Astrocyte of the cerebellum (primary cell): Measurements from ENCODE around the gene TMEM135.

Source experiments
- DNase-seq: peaks from one replicate; pipeline ENCODE4 v3.0.0-alpha.2; 2011; ENCODE audit warnings: low read depth
- H3K4me3 ChIP-seq: 2 replicates; pipeline ENCODE4 v1.5.1; 2011; ENCODE audit warnings: mild to moderate bottlenecking, low read depth, low read length, moderate library complexity
- in situ Hi-C: cut with HindIII; loops from 2 replicates; pipeline ENCODE4 v1.10.0; 2017; ENCODE audit warnings: low sequenced_read_pairs
- TF ChIP-seq, protein P1 (sequence below): IDR thresholded peaks from 2 replicates; pipeline ENCODE4 v1.5.1; 2012; ENCODE audit warnings: low read length, low read depth, moderate library complexity, mild to moderate bottlenecking; ENCODE audit errors: missing control alignments

The TMEM135 gene

DNA sequence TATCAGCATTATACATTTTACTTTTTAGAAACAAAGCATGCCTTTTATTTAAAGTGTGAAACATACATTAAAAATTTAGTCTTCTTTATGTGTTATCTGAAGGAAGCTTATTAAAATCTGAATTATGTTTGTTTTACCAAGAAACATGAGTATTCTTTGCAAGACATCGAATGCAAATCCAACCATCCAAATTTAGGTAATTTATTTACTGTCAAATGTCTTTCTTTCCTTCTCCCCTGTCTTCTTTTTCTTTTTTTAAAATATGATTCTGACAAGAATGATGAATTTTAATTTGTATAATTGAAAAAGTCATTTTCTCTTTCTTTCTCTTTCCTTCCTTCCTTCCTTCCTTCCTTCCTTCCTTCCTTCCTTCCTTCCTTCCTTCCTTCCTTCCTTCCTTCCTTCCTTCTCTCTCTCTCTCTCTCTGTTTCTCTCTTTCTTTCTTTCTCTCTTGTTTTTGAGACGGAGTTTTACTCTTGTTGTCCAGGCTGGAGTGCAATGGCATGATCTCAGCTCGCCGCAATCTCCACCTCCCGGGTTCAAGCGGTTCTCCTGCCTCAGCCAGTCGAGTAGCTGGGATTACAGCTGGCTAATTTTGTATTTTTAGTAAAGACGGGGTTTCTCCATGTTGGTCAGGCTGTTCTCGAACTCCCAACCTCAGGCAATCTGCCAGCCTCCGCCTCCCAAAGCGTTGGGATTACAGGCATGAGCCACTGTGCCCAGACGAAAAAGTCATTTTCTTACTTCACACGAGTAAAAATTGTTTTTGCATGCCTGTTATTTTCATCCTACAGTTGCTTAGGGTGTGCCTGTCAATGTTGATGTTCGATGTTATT lies 157.5 kb downstream of the TMEM135 start:
- DNase-seq: no peak
- H3K4me3 ChIP-seq: no peak overlapping the region
- in situ Hi-C loops: no loop called here
- TF ChIP-seq, protein P1, sequence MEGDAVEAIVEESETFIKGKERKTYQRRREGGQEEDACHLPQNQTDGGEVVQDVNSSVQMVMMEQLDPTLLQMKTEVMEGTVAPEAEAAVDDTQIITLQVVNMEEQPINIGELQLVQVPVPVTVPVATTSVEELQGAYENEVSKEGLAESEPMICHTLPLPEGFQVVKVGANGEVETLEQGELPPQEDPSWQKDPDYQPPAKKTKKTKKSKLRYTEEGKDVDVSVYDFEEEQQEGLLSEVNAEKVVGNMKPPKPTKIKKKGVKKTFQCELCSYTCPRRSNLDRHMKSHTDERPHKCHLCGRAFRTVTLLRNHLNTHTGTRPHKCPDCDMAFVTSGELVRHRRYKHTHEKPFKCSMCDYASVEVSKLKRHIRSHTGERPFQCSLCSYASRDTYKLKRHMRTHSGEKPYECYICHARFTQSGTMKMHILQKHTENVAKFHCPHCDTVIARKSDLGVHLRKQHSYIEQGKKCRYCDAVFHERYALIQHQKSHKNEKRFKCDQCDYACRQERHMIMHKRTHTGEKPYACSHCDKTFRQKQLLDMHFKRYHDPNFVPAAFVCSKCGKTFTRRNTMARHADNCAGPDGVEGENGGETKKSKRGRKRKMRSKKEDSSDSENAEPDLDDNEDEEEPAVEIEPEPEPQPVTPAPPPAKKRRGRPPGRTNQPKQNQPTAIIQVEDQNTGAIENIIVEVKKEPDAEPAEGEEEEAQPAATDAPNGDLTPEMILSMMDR: no peak

DNA sequence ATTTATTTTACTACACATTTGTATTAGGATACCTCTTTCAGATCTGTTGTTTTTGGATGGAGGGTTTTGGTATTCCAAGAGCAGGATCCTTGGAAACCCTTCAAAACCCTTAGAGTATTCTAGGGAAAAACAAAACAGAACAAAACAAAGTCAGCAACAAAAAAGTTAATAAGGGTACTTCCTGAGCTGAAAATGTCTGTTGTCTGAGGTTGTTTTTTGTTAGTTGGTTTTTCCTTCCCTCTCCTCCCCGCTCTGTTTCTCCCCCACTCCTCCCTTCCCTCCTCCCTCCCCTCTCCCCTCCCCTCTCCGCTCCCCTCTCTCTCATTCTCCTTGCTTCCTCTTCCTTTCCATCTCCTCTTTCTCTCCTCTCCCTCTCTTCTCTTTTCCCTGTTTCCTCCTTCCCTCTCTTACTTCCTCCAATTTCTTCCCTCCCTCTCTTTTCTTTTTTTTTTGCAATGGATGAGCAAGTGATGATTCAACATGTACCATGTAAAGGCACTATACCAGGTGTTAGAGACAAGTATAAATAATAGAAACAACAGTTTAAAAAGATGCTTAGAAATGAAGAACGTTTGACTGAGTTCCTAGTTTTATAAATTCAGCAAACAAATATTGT lies 160.6 kb downstream of the TMEM135 start:
- TF ChIP-seq, protein P1: no peak
- no peak overlapping the region for H3K4me3 ChIP-seq
- in situ Hi-C loops: no loop called here
- DNase-seq: no peak

DNA sequence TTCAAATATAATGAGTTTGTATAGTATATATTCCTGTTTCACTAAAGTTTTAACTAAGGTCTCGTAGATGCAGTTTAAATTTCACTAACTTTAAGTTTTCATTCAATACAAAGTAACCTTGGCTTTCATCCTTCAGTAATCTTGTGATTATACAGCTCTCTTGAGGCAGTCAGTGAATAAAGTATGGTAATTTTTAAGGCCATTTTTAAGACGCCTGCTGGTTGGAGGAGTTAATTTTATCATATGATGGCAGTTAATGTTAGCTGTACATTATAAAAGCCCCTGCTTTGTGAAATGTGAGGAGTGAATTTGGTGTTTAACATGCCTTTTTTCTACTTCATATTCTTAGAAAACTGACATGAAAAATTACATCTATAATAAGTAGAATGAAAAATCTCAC lies 163.6 kb downstream of the TMEM135 start:
- H3K4me3 ChIP-seq: no peak overlapping the region
- no peak for DNase-seq
- TF ChIP-seq, protein P1: no peak
- in situ Hi-C loops: no loop called here

DNA sequence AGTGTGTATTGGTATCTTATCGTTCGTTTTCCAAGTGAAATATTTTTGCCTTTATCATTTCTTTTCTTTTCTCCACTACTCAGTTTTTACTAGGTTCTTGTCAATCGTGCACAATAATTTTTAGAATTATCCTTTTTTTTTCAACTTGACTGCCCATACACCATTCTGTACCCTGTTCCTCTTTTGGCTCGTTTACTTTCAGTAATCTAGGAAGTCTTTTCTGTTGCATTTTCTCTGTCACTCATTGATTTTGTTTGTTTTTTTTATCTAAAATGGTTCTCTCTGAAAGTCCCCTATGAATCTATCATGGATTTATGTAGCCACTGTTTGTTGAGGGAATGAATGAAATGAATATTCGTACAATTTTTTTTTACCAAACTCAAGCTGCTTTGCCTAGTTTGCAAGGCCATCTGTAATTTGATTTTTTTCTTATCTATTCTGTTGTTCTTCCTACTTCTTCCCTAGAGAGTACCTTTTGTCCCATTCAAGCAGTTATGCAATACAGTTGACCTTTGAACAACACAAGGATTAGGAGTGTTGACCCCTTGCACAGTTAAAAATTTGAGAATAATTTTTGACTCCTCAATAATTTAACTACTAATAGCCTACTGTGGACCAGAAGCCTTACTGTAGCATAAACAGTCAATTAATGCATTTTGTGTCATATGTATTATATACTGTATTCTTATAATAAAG lies 166.3 kb downstream of the TMEM135 start:
- in situ Hi-C loops: no loop called here
- TF ChIP-seq, protein P1: no peak
- no peak overlapping the region for H3K4me3 ChIP-seq
- DNase-seq: no peak

DNA sequence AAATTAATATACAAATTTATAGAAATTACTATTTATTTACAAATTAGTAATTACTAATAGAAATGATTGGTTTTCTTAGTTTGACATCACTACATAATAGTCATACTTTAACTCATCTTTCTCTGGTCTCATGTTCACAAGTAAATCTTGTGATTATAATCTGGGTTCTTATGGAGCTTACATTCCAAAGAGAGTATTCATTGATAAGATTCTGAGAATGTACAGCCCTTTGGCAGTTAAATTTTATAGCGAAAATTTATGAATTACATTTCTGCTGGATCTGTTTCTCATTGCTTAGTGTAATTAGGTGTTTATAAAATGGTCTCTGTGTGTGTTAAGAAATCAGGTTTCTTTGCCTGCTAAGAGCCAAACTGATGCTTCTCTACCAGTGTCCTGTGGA lies 175.2 kb downstream of the TMEM135 start:
- in situ Hi-C loops: no loop called here
- no peak overlapping the region for H3K4me3 ChIP-seq
- TF ChIP-seq, protein P1: no peak
- DNase-seq: no peak

DNA sequence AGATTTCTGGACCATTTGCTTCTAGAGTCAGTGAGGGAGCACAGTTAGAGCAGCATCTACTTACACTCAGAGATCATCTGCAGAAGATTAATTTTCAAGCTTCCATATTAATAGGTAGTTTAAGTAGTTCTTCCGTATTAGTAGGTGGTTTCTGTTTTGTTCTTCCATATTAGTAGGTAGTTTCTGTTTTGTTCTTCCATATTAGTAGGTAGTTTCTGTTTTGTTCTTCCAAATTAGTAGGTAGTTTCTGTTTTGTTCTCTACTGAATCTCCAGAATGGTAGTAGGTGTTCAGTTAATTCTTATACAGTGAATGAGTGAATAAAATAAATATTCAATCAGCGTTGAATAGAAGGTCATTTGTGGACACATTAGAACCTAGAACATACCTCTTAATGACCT lies 175.7 kb downstream of the TMEM135 start:
- H3K4me3 ChIP-seq: no peak overlapping the region
- in situ Hi-C loops: no loop called here
- TF ChIP-seq, protein P1: no peak
- no peak for DNase-seq
